Lower leg skin (tissue), 3 donors: ENCODE measurements around the gene YOD1.

Experiments
- CTCF ChIP-seq, 3 donors: fragments of 450-650 bp; IDR thresholded peaks; one replicate each; pipeline ENCODE4 v1.5.1; 2016; ENCODE audit warnings: antibody characterized with exemption in 3 of 3, mild to moderate bottlenecking in 3 of 3, moderate library complexity in 2 of 3
- POLR2A ChIP-seq, 2 donors: fragments of 450-650 bp; IDR thresholded peaks; one replicate each; pipeline ENCODE4 v1.6.1; 2016 to 2017; ENCODE audit warnings: antibody characterized with exemption in 2 of 2, mild to moderate bottlenecking in 1 of 2, moderate library complexity in 1 of 2

- TF ChIP-seq CTCF (IDR thresholded peaks at IDR 0.05) (no peak), POLR2A (IDR thresholded peaks at IDR 0.05) (no peak)
These were observed 31.8 kb downstream of the YOD1 start for GRCh38 chr1:207019161-207019560.
